Breast epithelium (tissue), 4 donors: ENCODE data around the gene NRCAM. TPM values are rescaled to one million over a fixed set of nuclear protein-coding genes. Genes with fewer than 3 reads are reported as not detected.

Experiments used
- DNase-seq, 2 donors: peaks; one replicate each; pipeline ENCODE4 v3.0.0-alpha.2; 2019; ENCODE audit warnings: low spot score in 2 of 2
- H3K27ac ChIP-seq, 2 donors: fragments of 200-600 bp; sonication (generic) in 1 of 2; one replicate each; pipeline ENCODE4 v1.5.1; 2016 to 2019; ENCODE audit warnings: mild to moderate bottlenecking in 1 of 2
- H3K27me3 ChIP-seq, 2 donors: fragments of 200-600 bp; sonication (generic) in 1 of 2; one replicate each; pipeline versions ENCODE4 v1.5.1 to v1.6.0; 2017 to 2019; ENCODE audit warnings: control low read depth in 1 of 2, mild to moderate bottlenecking in 1 of 2
- H3K36me3 ChIP-seq: fragments of 200-600 bp; one replicate; pipeline ENCODE4 v1.5.1; 2019
- H3K4me1 ChIP-seq, 2 donors: fragments of 200-600 bp; sonication (generic); one replicate each; pipeline ENCODE4 v1.5.1; 2016 to 2019; ENCODE audit warnings: control low read depth in 1 of 2
- H3K4me3 ChIP-seq, 3 donors: fragments of 200-600 bp; sonication (generic); 1 replicate in 2 of 3; 2 replicates in 1 of 3; pipeline ENCODE4 v1.5.1; 2016 to 2019; ENCODE audit warnings: mild to moderate bottlenecking in 3 of 3, moderate library complexity in 2 of 3
- H3K9me3 ChIP-seq, 2 donors: fragments of 200-600 bp; sonication (generic) in 1 of 2; one replicate each; pipeline ENCODE4 v1.5.1; 2016 to 2019; ENCODE audit warnings: control low read depth in 1 of 2
- POLR2A ChIP-seq: fragments of 450-650 bp; IDR thresholded peaks from one replicate; pipeline ENCODE4 v1.6.1; 2016; ENCODE audit warnings: antibody characterized with exemption, mild to moderate bottlenecking, moderate library complexity
- POLR2AphosphoS5 ChIP-seq, 3 donors: sonication (generic); formaldehyde crosslinking; IDR thresholded peaks; one replicate each; pipeline ENCODE4 v1.6.1; 2017; ENCODE audit warnings: antibody characterized with exemption in 3 of 3
- intact Hi-C: fragments of 100-400 bp; cut with DNase I; formaldehyde crosslinking; loops from one replicate; pipeline ENCODE4 v1.15.1; 2023; ENCODE audit warnings: low total_unique reads
- total RNA-seq, 3 donors: library from RNA; depleted of rRNA; stranded (reverse); fragments of >200 nt; gene quantifications; one replicate each; pipeline ENCODE4 v1.1.0, GENCODE V29; 2016
- TF ChIP-seq, protein P1 (sequence below), 3 donors: fragments of 450-650 bp; IDR thresholded peaks; one replicate each; pipeline ENCODE4 v1.5.1; 2016 to 2017; ENCODE audit warnings: antibody characterized with exemption in 3 of 3, mild to moderate bottlenecking in 3 of 3, moderate library complexity in 3 of 3

Gene NRCAM
- total RNA-seq, 3 donors from 2014 or later, result 3.3 to 62.4 (median 4.2) TPM

DNA sequence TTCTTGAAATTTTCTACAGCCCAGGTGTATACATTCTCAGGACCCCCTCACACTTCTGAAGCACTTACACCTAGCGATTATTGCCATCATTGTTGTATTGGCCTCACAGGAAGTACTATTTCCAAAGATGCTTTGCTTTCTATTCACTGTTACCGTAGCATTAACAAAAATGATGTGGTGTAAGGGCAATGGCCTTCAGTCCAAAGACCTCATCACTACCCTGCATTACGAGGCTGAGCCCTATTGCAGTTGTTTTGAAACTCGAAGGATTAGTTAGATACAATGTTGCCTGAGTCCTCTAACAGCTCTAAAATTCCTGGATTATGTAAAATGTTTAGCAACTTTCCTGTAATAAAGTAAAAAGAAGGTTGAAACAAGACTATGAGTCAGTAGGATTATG, 2.9 kb downstream of the NRCAM start:
- TF ChIP-seq POLR2AphosphoS5 (IDR thresholded peaks at IDR 0.05) (no peak), POLR2A (no peak)
- TF ChIP-seq, protein P1, sequence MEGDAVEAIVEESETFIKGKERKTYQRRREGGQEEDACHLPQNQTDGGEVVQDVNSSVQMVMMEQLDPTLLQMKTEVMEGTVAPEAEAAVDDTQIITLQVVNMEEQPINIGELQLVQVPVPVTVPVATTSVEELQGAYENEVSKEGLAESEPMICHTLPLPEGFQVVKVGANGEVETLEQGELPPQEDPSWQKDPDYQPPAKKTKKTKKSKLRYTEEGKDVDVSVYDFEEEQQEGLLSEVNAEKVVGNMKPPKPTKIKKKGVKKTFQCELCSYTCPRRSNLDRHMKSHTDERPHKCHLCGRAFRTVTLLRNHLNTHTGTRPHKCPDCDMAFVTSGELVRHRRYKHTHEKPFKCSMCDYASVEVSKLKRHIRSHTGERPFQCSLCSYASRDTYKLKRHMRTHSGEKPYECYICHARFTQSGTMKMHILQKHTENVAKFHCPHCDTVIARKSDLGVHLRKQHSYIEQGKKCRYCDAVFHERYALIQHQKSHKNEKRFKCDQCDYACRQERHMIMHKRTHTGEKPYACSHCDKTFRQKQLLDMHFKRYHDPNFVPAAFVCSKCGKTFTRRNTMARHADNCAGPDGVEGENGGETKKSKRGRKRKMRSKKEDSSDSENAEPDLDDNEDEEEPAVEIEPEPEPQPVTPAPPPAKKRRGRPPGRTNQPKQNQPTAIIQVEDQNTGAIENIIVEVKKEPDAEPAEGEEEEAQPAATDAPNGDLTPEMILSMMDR (IDR thresholded peaks at IDR 0.05), result no peak
- no peak for DNase-seq
- H3K36me3 ChIP-seq, result no peaks in the 10 kb centered on the region
- intact Hi-C loops, result no loop called here
- no peak overlapping the region for H3K4me3 ChIP-seq
- no peaks in the 10 kb centered on the region for H3K9me3 ChIP-seq
- H3K4me1 ChIP-seq, result no peaks in the 10 kb centered on the region
- no peak overlapping the region for H3K27ac ChIP-seq
- peaks cover 0 to 24% of the 10 kb centered on the region in 2 donors for H3K27me3 ChIP-seq

DNA sequence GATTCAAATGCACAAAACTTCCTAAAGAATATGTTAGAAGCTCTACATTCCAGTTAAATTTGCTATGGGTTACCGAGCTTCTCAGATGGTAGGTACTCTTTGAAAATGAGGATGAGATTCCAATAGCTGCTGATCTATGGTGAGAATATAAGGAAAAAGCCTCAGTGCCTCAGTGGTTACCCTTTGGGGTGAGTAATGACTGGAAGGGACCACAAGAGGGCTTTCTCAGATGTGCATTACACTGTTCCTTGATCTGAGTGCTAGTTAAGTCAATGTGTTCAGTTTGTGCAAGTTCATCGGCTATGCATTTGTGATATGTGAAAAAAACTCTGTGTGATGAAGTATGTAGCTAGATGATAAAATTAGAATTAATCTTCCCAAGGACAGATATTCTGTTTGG, 3.5 kb downstream of the NRCAM start:
- Histone ChIP-seq H3K36me3 (no peaks in the 10 kb centered on the region), H3K27me3 (peaks cover 0 to 24% of the 10 kb centered on the region in 2 donors), H3K9me3 (no peaks in the 10 kb centered on the region), H3K4me1 (no peaks in the 10 kb centered on the region), H3K27ac (no peak overlapping the region), H3K4me3 (no peak overlapping the region)
- TF ChIP-seq POLR2A, result no peak
- no peak for TF ChIP-seq POLR2AphosphoS5 (IDR thresholded peaks at IDR 0.05)
- TF ChIP-seq, protein P1 (IDR thresholded peaks at IDR 0.05), result peak in 1 of 3 donors; percentile 29
- no peak for DNase-seq
- intact Hi-C loops, result no loop called here

DNA sequence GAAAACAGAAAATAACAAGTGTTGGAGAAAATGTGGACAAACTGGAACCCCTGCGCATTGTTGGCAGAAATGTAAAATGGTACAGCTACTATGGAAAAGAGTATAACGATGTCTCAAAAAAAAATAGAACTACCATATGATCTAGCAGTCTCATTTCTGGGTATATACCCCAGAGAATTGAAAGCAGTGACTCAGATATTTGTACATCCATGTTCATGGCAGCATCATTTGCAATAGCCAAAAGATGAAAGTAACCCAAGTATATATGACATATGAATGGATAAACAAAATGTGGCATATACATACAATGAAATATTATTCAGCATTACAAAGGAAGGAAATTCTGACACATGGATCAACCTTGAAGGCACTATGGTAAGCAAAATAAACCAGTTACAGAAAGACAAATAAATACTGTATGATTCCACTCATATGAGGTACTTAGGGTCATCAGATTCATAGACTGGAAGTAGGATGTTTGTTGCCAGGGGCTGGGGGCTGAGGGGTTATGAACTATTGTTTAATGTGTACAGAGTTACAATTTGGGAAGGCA, 4.9 kb downstream of the NRCAM start:
- Histone ChIP-seq H3K27ac (no peak overlapping the region), H3K9me3 (no peaks in the 10 kb centered on the region), H3K27me3 (peaks cover 0 to 19% of the 10 kb centered on the region in 2 donors), H3K4me3 (no peak overlapping the region), H3K36me3 (no peaks in the 10 kb centered on the region), H3K4me1 (no peaks in the 10 kb centered on the region)
- intact Hi-C loops, result no loop called here
- no peak for TF ChIP-seq POLR2A
- TF ChIP-seq, protein P1 (IDR thresholded peaks at IDR 0.05), result no peak
- TF ChIP-seq POLR2AphosphoS5 (IDR thresholded peaks at IDR 0.05), result no peak
- DNase-seq, result no peak

DNA sequence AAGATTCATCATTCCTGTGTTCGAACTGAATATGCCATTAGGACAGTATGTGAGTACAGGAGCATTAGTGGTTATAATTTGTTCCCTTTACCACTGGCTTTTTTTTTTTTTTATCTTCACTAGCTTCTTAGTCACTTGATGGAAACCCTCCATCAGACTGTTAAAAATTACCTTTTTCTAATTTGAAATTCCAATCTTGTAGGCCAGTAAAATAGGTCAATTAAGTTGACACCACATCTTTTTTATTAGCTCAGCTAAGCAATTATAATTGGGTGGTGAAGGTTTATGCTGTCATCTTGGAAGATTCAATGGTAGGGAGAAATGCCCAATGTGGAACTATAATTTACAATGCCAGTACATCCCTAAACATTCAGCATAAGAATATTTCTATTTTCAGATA, 6.1 kb downstream of the NRCAM start:
- Histone ChIP-seq H3K4me1 (no peaks in the 10 kb centered on the region), H3K9me3 (no peaks in the 10 kb centered on the region), H3K4me3 (no peak overlapping the region), H3K27ac (no peak overlapping the region), H3K27me3 (peaks cover 0 to 10% of the 10 kb centered on the region in 2 donors), H3K36me3 (no peaks in the 10 kb centered on the region)
- no peak for DNase-seq
- TF ChIP-seq POLR2A (no peak), POLR2AphosphoS5 (IDR thresholded peaks at IDR 0.05) (no peak)
- TF ChIP-seq, protein P1 (IDR thresholded peaks at IDR 0.05), result no peak
- intact Hi-C loops, result no loop called here

DNA sequence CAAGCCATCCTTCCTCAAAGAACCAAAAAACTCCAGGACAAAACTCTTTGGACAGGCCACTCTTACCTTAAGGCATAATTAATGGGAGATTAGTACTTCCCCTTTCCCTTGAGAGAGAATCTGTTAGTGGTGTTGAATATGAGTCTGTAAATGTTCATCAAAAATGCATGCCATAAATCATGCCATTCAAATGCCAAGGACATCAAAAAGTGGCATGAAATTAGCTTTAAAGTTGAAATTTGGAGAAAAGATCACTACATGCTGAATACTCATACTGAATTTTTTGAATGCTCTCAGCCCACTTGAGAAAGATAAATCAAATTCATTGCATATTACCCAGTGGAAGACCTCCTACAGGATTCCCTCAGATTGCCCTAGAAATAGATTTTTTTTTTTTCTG, 6.7 kb downstream of the NRCAM start:
- TF ChIP-seq, protein P1 (IDR thresholded peaks at IDR 0.05), result no peak
- TF ChIP-seq POLR2A, result no peak
- no peak for TF ChIP-seq POLR2AphosphoS5 (IDR thresholded peaks at IDR 0.05)
- Histone ChIP-seq H3K36me3 (no peaks in the 10 kb centered on the region), H3K9me3 (no peaks in the 10 kb centered on the region), H3K4me1 (no peaks in the 10 kb centered on the region), H3K4me3 (no peak overlapping the region), H3K27me3 (peaks cover 0 to 4% of the 10 kb centered on the region in 2 donors), H3K27ac (no peak overlapping the region)
- DNase-seq, result no peak
- intact Hi-C loops, result no loop called here
